Measurements from ENCODE around the gene NME7.

The NME7 gene

GRCh38 chr1:169124459-169124858 is 243.1 kb downstream of the NME7 start:
- no peak for TF ChIP-seq CTCF (IDR thresholded peaks at IDR 0.05; ENCODE audit: extremely low read depth, insufficient read depth, missing control alignments)
- in situ Hi-C loops (cut with MboI; ENCODE audit: low pct_unique_long_range_greater_than_20kb, low sequenced_read_pairs, unreplicated experiment), result loop anchor here (25.0 kb wide), 1 partner anchor 487 kb away; no protein-coding TSS in a partner anchor
- no peak for DNase-seq (ENCODE audit: low spot score)

GRCh38 chr1:169122976-169123375 is 244.6 kb downstream of the NME7 start:
- in situ Hi-C loops (cut with MboI; ENCODE audit: low pct_unique_long_range_greater_than_20kb, low sequenced_read_pairs, unreplicated experiment), result loop anchor here (25.0 kb wide), 1 partner anchor 486 kb away; no protein-coding TSS in a partner anchor
- peak; percentile 29 for DNase-seq (ENCODE audit: low spot score)
- no peak for TF ChIP-seq CTCF (IDR thresholded peaks at IDR 0.05; ENCODE audit: extremely low read depth, insufficient read depth, missing control alignments)

- DNase-seq (ENCODE audit: low spot score), result no peak
- TF ChIP-seq CTCF (IDR thresholded peaks at IDR 0.05; ENCODE audit: extremely low read depth, insufficient read depth, missing control alignments), result no peak
- in situ Hi-C loops (cut with MboI; ENCODE audit: low pct_unique_long_range_greater_than_20kb, low sequenced_read_pairs, unreplicated experiment), result loop anchor here (25.0 kb wide), 1 partner anchor 484 kb away; no protein-coding TSS in a partner anchor
These were observed 246.3 kb downstream of the NME7 start for GRCh38 chr1:169121146-169121923.

- no peak for TF ChIP-seq CTCF (IDR thresholded peaks at IDR 0.05; ENCODE audit: extremely low read depth, insufficient read depth, missing control alignments)
- no peak for DNase-seq (ENCODE audit: low spot score)
- in situ Hi-C loops (cut with MboI; ENCODE audit: low pct_unique_long_range_greater_than_20kb, low sequenced_read_pairs, unreplicated experiment), result loop anchor here (25.0 kb wide), 1 partner anchor 483 kb away; no protein-coding TSS in a partner anchor
These were observed 247.5 kb downstream of the NME7 start for GRCh38 chr1:169120066-169120465.

- DNase-seq (ENCODE audit: low spot score), result no peak
- in situ Hi-C loops (cut with MboI; ENCODE audit: low pct_unique_long_range_greater_than_20kb, low sequenced_read_pairs, unreplicated experiment), result loop anchor here (25.0 kb wide), 1 partner anchor 482 kb away; no protein-coding TSS in a partner anchor
- no peak for TF ChIP-seq CTCF (IDR thresholded peaks at IDR 0.05; ENCODE audit: extremely low read depth, insufficient read depth, missing control alignments)
These were observed 248.2 kb downstream of the NME7 start for GRCh38 chr1:169119405-169119804.

GRCh38 chr1:169118227-169118626 is 249.4 kb downstream of the NME7 start:
- TF ChIP-seq CTCF (IDR thresholded peaks at IDR 0.05; ENCODE audit: extremely low read depth, insufficient read depth, missing control alignments), result no peak
- no peak for DNase-seq (ENCODE audit: low spot score)
- in situ Hi-C loops (cut with MboI; ENCODE audit: low pct_unique_long_range_greater_than_20kb, low sequenced_read_pairs, unreplicated experiment), result loop anchor here (25.0 kb wide), 1 partner anchor 481 kb away; no protein-coding TSS in a partner anchor
